CD4-positive, alpha-beta T cell treated with Interleukin-17A for 1 hour (primary cell): ENCODE results near the gene OPN1SW.
A peak's percentile ranks its signal among the peaks of the same experiment; 100 is the strongest.

Experiments used
- DNase-seq: peaks from one replicate; pipeline ENCODE4 v3.0.0-alpha.2; 2020

Gene OPN1SW

DNA sequence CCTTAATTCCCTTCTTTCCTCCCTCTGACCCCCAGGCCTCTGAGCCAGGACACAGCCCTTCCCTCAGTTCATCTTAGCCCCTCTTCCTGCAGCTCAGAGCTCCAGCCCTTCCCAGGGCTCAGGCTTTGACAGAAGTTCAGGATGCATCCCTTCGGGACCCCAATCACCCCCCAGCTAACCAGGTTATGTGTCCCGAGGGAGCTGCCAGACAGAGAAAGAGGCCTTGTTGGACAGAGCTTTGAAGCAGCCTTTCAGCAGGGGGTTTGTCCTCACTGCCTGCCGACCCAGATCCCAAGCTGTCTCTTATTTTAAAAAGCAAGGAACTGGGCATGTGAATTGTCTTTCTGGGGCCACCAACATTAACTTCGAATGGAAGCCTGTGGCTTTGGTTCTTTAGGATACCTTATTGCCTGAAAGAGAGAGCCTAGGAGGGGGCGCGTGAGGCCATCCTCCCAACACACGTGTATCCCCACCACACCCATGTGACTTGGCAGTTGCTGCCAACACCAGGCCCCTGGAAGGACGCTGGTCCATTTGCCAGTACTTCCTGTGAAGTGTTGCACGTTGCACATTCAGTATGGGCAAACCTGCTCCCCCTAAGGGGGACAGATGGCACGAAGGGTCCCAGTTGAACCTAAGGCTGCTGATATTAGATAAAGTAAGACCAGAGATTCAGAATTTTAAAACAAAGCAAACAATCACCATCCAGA is 17.0 kb upstream of the OPN1SW start:
- no peak for DNase-seq

DNA sequence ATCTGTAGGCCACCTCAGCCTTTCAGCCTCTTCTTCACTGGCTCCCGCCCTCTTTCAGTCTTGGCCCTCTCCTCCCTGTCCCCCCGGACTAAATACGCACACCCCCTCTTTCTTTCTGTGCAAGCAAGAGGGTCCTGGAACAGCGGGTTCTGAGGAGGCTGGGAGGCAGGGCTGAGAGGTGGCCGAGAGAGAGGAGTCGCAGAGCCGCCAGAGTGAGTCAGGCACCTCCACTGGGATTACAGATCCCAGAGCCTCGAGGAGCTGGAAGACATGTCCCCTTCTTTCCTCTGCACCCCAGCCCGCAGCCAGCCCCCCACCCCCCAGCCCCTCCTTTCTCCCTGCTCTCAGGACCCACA is 16.4 kb upstream of the OPN1SW start:
- no peak for DNase-seq

DNA sequence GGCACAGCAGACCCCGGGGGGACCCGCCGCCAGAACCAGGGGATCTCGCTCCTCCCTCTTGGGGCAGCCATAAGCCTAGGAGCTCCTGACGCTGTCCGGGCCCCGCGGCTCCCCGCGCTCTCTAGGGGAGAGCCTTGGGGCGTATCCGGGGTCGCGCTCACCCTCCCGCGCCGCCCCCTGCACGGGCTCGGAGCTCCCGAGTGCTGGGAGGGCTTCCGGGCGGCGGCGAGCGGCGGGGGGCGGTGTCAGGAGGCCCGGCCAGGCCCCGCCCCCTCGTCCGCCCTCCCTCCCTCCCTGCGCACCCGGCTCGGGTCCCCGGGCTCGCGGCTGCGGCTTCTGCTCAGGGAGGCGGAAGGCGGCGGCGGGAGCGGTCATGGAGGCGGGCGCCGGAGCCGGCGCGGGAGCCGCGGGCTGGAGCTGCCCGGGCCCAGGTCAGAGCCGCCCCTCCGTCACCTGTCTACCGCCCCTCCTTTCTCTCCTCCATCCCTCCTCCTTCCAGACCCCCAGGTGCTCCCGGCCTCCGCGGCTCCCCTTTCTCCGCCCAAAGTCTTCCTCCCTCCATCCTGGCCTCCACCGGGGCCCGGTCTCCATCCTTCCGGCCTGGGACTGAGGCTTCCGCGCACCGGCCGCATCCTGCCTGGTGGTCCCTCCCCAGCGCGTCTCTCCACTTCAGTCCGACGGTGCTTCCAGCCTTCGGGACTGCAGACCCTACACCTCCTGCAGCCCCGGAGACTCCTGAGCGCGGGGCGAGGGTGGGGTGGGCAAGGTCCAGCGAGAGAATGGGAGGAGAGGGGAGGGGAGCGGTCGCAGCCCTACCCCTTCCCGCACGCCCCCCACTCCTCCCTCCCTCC is 15.8 kb upstream of the OPN1SW start, which contains the start of gene CCDC136:
Gene CCDC136 (plus strand): TSS at position 848 of the 851 bp plus-strand sequence. CDS start 444 bp downstream, outside the sequence.
- DNase-seq = peak; percentile 81

DNA sequence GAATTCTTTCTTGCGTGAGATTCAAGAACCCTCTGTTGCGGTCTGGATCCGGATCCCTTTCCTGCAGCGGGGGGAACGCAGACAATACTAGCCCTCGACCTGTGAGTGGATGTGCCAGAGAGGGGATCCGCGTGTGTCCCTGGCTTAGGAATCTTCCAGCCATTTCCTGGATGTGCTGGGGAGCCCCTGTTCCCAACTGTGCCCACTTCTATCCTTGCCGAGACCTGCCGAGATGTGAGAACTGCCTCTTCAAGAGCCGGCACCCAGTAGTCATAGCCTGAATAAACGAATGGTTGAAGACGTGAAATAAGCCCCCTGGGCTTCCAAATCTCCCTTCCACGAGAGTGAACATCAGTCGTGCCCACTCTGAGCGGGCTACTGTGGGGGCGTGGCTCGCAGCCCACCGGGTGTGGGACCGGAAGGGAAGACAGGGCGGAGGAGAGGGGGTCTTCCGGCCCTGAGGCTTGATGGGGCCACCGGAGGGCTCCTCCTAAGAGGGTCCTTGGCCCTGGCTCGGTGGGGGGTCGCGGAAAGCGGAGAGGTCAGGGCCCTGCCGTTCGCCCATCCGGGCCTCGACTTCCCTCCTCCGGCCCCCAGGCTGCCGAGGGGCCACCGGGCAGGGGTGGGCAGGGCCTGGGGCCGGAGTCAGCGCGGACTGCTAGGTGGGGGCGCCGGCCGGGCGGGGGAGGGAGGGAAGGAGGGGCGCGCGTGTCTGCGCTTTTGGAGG is 14.9 kb upstream of the OPN1SW start:
- peak; percentile 11 for DNase-seq

DNA sequence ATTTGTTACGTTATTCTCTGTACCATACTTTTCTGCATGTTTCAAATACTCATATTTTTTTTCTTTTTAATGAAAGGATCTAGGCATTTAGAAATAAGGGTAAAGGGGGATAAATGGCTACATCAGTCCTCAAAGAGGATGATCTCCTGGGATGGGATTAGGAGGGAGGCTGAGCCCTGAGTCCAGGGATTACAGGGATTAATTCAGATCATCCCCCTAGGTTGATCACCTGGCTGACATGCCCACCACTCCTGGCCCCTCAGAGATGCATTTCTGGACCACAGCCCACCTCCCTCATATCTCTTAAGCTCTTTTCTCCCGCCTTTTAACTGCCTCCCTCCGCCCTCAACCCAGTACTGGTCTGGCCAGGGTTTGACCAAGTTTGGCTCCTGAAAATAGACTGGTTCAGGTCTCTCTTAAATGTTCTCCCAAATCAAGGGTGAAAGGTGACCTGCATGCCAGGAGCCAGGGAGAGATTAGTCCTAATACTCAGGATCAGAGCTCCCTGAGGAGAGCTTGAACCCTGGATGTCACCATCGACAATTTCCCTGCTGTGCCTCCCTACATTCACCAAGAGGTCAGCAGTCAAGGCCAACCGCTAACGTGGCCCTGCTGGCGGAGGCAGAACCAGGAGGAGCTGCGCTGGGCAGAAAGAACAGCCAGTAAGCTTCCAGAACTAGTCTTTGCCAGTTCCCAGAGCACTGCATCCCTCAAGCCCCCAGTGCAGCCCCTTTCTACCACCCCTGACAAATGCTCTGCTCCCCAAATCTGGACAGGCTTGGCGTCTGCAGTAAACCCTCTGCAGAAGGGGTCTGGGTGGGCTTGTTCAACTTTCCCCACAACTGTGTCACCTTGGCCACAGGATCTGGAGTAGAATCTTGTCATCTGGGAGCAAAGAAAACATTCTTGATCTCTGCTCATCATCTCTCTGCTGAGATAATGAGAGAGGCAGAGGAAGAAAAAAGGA is 13.1 kb upstream of the OPN1SW start:
- no peak for DNase-seq

DNA sequence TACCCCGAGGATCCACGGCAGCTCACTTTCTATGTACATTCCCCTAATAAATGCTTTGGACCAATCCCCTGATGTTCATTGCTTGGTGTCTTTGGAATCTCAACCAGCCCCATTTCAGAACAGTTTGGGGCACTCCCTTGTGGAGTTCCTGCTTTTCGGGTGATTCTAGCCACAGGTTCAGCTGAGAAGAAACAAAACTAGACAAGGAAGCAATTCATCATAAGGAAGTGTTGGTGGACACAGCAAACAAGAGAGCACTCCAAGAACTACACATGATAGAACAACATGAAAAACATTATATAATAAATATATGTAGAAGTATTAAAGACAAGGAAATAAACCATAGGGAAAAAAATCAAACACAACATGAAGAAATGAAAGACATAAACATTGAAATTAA is 10.1 kb upstream of the OPN1SW start:
- DNase-seq = no peak

DNA sequence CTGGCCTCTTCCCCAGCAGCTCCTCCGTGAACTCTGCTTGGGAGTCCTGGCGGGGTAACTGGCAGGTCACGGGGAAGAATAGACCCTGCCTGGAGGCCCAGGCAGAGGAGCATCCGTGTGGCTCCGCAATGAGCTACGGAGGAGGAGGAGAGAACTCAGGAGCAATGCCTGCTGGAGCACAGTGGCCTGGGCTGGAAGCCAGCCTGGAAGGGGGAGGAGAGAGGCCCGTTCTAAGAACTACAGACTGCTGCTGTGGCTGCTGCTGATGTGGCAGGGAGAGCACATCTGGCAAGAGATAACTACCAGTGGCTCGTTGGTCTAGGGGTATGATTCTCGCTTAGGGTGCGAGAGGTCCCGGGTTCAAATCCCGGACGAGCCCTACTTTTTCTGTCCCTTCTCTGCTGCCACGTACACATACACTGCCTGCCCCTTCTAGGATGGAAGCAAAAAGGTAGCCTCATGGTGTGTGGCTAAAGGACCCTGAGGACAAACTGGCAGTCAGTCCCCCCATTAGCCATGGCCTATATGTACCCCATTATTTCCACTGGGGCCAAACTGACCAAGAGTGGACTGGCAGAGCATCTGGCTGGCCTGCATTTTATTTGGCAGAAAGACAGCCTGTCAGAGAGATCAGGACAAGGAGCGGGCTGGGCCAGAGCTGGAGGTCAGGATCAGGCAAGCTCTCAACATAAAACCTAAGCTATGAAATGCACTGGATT is 7.7 kb upstream of the OPN1SW start:
- no peak for DNase-seq

DNA sequence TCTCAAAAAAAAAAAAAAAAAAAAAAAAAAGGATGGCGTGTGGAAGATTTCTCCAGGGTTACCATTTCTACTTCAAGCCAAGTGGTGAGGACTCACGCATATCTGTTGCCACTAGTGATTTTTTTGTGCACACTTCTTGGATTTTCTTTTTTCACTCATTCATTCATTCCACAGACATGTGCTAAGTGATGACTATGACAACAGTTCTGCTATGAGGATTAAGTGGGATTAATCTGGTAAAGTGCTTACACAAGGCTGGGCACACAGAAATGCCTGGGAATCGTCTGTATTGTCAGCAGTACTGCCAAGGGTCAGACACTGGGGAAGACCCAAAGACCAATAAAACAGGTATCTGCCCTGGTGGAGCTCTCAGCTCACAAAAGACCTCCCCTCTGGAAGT is 6.3 kb upstream of the OPN1SW start:
- DNase-seq = no peak

DNA sequence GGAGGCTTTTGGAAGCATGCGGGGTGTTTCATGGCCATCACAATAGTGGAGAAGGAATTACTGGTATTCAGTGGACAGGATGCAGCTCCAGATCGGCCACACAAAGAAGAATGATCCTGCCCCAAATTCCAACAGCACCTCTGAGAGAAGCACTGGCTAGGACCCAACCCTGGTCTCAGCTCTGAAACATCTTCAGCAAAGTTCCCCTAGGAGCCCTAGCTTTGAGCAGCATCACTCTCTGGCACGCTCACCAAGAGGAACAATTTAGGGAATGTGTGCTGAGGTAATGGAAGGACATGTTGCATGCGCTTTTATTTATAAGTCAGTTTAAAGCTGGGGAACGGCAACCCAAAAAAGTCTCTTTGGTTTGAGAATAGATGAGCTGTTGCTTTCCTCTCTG is 5.5 kb upstream of the OPN1SW start:
- no peak for DNase-seq

DNA sequence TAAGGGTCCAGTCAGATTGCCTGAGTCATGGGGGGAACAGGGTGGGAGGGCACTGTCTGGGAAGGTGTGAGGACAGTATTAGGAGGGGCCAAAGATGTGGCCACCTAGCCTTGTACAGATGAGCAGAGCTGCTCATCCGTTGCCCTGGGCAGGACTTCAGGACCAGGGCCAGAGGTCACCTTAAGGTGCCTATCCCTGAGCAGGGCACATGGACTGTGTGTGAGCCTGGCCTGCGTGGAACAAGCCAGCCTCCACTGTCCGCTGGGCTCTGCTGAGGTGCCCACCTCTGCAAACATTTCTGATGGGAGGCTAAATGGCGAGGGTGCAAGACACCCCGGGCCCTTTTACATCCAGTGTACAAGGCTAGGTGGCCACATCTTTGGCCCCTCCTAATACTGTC is 3.4 kb upstream of the OPN1SW start:
- DNase-seq = no peak

DNA sequence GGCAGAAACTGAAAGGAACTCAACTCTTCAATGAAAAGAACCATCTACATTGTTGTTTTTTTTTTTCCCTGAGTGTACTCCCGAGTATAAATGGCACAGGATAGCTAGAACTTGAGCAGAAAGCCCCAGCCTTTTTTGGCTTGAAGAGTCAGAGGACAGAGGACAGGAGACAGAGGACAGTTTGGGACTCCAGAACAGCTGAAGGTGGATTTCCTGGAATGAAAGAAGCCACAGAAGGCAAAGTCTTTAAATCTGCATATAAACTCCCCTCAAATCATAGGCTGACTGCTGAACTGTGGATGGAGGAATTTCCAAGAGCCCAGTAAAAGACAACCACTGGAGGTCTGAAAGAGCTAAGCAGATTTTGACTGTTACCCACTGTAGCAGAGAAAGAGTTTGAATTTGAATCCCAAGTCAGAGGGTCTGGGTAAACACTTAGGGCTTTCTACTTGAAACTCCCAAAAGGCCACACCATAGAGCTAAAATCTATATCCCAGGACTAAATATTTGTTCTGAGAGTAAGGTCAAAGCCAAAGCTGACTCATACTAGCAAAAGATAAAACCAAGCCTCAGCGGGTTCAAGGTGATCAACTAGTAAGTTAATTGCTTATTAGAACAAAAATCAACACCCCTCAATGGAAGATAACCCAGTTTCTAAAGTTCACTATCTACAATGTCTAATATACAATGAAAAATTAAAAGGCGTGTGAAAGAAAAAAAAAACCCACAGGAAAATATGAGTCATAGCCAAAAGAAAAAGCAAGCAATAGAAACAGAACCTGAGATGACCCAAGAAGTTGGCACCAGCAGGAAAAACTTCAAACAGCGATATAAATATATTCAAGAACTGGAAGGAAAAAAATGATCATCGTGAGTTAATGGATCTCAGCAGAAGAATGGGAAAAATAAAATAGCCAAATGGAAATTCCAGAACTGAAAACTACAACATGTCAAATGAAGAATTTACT is 1.8 kb upstream of the OPN1SW start:
- DNase-seq = no peak

DNA sequence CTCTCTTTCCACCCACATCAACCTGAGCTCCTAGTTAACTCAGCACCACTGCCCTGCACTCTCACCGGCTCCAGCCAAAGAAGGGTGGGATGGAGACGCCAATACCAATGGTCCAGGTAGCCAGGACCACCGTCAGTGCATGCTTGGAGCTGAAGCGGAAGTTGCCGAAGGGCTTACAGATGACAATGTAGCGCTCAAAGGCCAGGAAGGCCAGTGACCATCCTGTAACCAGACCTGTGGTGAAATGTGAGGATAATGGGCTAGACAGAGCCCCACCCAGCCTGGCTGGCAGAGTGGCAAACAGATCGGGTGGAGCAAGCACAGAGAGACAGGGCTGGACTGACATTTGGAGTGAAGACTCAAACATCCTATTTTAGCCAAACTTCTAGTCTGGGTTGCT is 673 bp downstream of the OPN1SW start:
- no peak for DNase-seq

DNA sequence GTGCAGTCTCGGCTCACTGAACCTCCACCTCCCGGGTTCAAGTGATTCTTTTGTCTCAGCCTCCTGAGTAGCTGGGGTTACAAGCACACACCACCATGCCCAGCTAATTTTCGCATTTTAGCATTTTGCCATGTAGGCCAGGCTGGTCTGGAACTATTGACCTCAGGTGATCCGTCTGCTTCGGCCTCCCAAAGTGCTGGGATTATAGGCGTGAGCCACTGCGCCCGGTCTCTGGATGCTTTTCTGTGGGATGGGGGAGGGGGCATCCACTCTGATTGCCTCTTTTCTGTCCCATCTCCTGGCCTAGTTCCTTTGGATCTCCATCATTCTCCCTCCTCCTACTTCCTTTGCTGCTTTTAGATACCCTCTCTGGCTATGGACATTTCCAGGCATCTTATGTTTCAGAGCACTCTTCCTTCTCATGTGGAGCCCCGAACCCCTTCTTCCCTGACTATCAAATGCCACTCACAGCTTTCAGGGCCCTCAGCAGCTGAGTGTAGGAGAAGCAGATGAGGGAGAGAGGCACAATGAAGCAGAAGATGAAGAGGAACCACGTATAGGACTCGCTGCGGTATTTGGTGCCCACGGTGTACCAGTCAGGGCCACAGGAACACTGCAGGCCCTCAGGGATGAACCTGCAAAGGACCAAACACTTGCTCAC is 1.4 kb downstream of the OPN1SW start:
- no peak for DNase-seq

DNA sequence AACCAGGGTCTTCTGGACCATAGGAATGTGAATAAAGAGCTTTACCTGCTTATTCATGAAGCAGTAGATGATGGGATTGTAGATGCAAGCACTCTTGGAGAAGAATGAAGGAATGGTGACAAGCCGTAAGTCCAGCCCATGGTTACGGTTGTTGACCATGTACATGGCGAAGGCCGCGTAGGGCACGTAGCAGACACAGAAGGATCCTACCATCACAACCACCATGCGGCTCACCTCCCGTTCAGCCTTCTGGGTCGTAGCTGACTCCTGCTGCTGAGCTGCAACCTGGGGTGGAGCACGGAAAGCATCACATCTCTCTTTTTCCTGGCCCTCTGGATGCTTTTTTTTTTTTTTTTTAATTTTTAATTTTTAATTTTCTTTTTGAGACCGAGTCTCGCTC is 2.0 kb downstream of the OPN1SW start:
- no peak for DNase-seq

DNA sequence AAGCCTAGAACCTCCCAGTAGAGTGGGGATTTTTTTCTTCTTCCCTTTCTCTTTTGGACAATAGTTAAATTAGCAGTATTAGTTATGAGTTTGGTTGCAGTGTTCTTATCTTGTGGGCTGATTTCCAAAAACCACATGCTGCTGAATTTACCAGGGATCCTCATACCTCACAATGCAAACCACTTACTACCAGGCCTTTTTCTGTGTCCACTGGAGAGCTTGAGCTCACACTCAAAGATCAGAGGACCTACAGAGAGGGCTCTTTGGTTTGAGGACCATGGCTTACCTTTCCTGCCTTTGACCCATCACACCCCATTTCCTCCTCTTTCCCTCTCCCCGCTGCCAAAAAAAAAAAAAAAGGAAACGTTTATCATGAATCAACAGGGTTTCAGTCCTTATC is 5.4 kb downstream of the OPN1SW start:
- DNase-seq = no peak

DNA sequence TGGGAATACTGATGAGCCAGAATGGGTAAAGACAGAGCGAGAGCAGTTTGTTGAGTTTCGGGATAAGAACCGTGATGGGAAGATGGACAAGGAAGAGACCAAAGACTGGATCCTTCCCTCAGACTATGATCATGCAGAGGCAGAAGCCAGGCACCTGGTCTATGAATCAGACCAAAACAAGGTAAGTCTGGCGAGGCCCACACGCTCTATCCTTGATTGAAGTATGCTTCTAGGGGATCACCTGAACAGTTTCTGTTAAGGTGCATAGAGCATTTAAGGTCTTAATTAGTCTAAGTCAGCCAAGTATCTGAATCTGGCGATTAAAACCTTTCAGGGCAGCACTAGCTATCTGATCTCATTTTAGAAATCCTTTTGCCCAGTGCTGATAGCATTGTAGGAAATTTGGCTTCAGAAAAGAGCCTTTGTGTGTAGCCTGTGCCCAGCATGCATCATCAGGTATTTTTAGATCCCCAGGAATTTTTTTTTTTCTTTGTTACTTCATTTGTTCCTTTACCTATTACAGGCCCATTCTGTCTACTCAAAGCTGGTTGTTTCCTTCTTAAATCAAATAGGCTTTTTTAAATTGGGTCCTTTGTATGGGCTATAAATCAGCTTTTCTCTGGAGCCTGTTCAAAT is 8.0 kb downstream of the OPN1SW start:
- no peak for DNase-seq

DNA sequence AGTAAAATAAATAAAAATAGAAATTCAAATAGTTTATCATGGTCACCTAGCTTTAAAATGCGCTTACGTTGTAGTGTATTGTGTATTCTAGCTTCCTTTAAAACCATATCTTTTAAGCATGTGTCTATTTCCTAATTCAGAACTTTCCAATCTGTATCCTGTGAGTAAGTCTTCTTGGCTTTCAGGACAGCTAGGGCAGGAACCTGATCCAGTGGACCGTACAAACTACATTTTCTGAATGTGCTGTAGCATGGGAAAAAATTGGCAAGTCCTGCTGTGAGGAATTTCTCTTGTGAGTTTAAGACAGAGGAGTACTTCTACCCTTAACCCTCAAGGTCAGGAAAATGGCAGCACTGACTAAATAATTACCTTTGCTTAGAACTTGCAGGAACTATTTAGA is 12.1 kb downstream of the OPN1SW start:
- DNase-seq = no peak

DNA sequence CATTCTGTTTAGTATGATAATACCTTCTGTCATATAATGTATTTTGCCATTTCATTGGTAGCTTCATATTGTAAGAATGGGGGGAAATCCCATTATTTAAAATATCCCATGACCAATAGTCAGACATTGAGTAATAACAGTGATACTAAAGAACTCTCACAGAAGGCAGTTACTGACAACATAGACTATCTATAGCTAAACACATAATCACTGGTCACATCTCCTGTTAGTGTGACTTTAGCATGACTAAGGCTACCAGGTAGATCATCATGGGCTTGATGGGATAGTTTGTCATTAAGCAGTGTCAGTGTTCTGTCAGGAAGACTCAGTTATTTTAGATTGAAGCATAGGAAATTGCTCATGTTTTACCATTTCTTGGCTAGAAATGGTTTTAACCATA is 16.4 kb downstream of the OPN1SW start:
- no peak for DNase-seq

DNA sequence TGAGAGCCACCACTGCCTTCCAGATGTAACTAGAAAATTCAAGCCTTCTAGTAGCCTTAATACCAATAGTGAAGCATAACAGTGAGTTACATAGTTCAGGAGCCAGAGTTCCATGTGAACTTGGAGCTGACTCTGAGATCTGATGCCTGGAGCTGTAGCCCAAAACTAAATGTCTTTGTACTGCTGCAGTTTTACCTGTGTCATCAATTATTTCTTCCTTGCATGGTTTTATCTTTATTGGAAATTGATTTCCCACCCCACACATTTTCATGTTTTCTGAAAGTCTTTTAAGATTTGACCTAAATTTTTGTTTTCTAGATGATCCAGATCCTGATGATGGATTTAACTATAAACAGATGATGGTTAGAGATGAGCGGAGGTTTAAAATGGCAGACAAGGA is 17.0 kb downstream of the OPN1SW start:
- no peak for DNase-seq

DNA sequence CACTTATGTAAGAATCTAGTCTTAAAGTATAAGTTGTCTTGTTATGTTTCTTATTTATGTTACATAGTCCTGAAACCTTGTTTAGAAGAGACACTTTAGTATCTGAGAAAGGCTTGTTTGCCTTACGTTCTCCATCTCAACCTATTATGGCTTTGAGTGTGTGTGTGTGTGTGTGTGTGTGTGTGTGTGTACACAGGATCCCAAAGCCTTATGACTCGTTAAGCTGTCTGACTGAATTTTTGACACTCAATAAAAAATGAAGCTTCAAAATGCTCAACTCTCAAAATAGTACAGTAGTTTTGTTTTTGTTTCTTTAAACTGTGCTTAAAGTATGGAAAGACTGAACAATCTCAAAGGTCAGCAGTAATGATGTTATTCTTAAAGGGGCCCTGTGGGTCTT is 18.4 kb downstream of the OPN1SW start:
- no peak for DNase-seq
